ENCODE measurements around the gene TCF7L2.

TCF7L2 gene

DNA sequence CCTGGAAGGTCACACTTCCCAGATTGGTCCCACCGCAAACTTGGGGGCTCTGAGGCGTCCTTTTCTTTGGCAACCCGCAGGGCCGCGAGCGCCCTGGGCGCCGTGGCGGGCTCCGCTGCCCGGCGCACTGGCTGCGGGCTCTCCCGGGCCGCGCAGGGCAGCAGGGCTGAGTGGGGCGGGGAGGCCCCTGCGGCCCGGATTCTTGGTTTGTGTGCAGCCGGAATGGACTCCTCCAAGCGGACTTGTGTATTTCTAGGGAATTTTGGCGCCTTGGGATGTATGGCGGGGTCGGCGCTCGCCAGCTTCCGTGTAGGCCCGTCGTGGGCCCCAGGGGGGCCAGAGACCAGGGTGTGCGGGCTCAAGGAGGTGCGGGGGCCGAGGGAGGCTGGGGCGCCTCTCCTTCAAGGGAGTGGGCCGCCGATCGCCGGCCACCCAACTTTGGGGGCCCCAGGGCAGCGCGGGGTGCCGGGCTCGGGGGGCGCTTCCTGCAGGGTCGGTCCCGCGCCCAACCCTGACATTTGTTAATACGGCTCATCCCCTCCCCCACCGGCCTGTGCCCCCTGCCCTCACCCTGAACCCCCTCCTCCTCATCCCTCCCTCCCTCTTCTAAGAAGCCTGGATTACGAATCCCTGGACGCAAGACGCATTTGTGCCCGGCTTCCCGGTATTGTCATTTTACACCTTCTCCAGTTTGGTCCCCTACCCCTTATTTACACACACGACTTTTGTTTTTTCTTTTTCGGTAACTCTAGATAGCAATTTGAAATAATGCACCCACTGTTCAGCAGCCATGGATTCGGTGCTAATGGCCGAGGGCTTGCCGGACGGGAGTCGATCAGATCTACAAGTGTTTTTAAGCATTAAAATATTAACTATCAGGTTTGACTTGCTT, 2.5 kb downstream of the TCF7L2 start:
- peak in 1 of 2 donors; percentile 68 for DNase-seq
- TF ChIP-seq, protein P1, sequence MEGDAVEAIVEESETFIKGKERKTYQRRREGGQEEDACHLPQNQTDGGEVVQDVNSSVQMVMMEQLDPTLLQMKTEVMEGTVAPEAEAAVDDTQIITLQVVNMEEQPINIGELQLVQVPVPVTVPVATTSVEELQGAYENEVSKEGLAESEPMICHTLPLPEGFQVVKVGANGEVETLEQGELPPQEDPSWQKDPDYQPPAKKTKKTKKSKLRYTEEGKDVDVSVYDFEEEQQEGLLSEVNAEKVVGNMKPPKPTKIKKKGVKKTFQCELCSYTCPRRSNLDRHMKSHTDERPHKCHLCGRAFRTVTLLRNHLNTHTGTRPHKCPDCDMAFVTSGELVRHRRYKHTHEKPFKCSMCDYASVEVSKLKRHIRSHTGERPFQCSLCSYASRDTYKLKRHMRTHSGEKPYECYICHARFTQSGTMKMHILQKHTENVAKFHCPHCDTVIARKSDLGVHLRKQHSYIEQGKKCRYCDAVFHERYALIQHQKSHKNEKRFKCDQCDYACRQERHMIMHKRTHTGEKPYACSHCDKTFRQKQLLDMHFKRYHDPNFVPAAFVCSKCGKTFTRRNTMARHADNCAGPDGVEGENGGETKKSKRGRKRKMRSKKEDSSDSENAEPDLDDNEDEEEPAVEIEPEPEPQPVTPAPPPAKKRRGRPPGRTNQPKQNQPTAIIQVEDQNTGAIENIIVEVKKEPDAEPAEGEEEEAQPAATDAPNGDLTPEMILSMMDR (IDR thresholded peaks at IDR 0.05): no peak
- peaks cover 0 to 55% (median 28%) of the 10 kb centered on the region in 4 donors for H3K4me1 ChIP-seq
- intact Hi-C loops (cut with DNase I; ENCODE audit: low total_unique reads): loop anchor here (10.0 kb wide), 3 partner anchors 72 to 432 kb away; no protein-coding TSS in a partner anchor
- no peaks in the 10 kb centered on the region for H3K27me3 ChIP-seq
- H3K36me3 ChIP-seq: no peaks in the 10 kb centered on the region
- H3K27ac ChIP-seq: peak overlapping the region; percentile 95 to 96
- H3K9me3 ChIP-seq: no peaks in the 10 kb centered on the region
- H3K4me3 ChIP-seq: peak overlapping the region; percentile 75 to 85

DNA sequence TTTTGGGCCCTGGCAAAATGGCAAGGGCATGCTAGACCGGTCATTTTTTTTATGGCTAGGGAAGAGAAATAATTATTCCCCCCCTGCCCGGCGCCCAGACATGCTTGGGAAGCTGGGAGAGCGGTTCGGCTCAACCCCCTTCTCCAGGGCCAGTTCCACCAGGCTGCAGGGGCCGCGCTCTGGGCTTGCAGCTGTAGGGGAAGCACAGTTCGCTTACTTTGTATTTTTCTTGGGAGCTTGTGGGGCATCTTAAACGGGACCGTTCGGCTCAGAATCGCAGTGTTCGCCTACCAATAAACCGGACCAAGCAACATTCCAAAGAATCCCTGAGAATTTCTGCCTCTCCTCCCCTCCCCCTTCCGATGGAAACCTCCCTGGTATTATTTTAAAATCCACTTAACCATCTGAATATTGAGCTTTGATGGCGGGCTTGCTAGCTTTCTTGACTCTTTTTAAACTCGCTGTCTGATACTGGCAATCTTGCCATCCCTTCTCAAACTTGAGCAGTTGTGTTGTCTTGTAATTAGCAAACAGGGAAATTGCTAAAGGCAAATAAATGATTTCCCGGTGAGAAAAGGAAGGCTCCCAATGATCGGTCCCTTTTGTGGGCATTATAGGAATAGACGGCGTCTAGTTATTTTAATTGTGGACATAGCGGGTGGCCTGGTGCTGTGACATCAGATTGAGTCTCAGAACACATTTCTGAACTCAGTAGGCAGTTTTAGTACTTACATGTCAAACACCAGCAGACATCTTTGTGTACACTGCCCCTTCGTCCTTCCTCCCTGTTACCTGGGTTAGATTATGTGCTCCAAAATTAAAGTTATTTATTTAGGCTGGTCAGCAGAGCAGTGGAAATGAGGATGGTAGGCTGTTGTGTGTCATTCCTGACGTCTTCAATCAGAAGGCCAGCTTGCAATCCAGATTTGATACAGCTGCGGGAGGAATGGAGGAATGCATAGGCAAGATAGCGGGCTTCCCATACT, 3.4 kb downstream of the TCF7L2 start:
- peak overlapping the region; percentile 95 to 96 for H3K27ac ChIP-seq
- H3K36me3 ChIP-seq: no peaks in the 10 kb centered on the region
- peak; percentile 44 to 73 for DNase-seq
- TF ChIP-seq, protein P1 (IDR thresholded peaks at IDR 0.05): no peak
- peaks cover 0 to 61% (median 36%) of the 10 kb centered on the region in 4 donors for H3K4me1 ChIP-seq
- no peaks in the 10 kb centered on the region for H3K9me3 ChIP-seq
- intact Hi-C loops (cut with DNase I; ENCODE audit: low total_unique reads): loop anchor here (10.0 kb wide), 3 partner anchors 71 to 431 kb away; no protein-coding TSS in a partner anchor
- H3K27me3 ChIP-seq: no peaks in the 10 kb centered on the region
- peak overlapping the region; percentile 75 to 85 for H3K4me3 ChIP-seq

DNA sequence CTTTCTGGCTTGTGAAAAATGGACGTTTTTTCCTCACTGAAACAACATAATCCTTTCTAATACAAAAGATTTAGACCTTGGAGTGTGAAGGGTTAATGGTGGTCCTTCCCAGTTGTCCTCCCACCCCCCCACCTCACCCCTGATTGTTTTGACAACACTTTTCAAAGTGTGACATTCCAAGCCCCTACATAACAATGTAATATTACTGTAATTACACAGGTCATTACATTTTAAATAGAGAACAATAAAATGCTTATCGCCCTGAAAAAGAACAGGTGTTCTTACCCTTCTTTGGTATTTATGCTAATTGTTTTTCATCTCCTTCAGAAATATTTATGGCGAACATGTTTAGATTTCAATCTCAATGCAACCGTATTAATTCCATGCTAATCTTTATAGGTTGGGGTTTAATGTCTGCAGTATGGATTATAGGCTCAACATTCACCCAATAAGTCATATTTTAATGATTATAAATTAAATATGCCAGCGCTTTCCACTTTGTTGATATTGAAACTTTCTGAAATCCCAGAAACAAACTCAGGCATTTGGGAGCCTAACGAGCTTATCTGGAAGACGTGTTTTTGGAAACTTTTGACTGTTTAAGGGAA, 5.0 kb downstream of the TCF7L2 start:
- no peaks in the 10 kb centered on the region for H3K9me3 ChIP-seq
- peak overlapping the region; percentile 95 to 96 for H3K27ac ChIP-seq
- DNase-seq: peak in 1 of 2 donors; percentile 19
- no peaks in the 10 kb centered on the region for H3K27me3 ChIP-seq
- intact Hi-C loops (cut with DNase I; ENCODE audit: low total_unique reads): loop anchor here (10.0 kb wide), 3 partner anchors 70 to 430 kb away; no protein-coding TSS in a partner anchor
- TF ChIP-seq, protein P1 (IDR thresholded peaks at IDR 0.05): no peak
- peak overlapping the region; percentile 75 to 85 for H3K4me3 ChIP-seq
- no peaks in the 10 kb centered on the region for H3K36me3 ChIP-seq
- H3K4me1 ChIP-seq: peaks cover 0 to 66% (median 40%) of the 10 kb centered on the region in 4 donors

DNA sequence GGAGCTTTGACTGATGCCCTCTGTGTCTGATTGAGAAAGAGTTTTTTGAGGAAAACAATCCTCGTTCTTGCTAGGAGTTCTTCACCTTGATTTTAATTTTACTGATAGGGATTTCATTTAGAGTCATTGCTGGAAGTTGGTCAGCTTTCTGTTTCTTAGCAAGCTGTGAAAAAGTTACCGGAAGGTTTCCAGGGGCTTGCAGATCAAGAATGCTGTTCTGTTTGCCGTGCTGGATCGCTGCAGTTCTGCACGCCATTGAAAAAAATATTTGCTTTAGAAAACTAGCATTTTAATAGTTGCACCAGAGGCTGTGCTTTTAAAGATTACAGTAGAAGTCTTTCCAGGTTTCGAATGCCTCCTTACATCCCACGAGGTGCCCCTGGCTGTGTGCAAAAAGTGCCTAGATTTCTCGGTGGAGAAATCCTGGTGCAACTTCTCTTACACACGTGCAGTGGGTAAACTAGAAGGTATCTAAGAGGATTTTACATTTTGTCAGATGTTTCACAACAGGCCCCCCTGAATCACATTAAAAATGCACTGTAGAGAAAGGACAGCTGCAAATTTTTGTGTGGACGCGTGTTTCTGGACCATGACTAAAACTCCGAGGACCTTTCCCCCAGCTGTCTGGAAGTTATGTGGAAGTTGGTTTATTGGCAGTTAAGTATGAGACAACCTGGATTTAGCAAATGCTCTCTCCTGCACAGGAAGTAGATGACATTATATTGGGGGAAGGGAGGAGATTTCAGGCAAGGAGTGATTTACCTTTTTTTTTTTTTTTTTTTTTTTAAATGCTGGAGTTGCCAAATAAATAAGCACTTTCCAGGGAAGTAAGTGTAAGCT, 5.8 kb downstream of the TCF7L2 start:
- no peaks in the 10 kb centered on the region for H3K36me3 ChIP-seq
- TF ChIP-seq, protein P1 (IDR thresholded peaks at IDR 0.05): no peak
- H3K4me1 ChIP-seq: peaks cover 0 to 73% (median 43%) of the 10 kb centered on the region in 4 donors
- intact Hi-C loops (cut with DNase I; ENCODE audit: low total_unique reads): loop anchor here (10.0 kb wide), 3 partner anchors 69 to 429 kb away; no protein-coding TSS in a partner anchor
- peak overlapping the region; percentile 75 to 85 for H3K4me3 ChIP-seq
- peak in 1 of 2 donors; percentile 35 for DNase-seq
- no peaks in the 10 kb centered on the region for H3K27me3 ChIP-seq
- peak overlapping the region; percentile 95 to 96 for H3K27ac ChIP-seq
- H3K9me3 ChIP-seq: no peaks in the 10 kb centered on the region
